ENCODE results near the gene RHD.

DNA sequence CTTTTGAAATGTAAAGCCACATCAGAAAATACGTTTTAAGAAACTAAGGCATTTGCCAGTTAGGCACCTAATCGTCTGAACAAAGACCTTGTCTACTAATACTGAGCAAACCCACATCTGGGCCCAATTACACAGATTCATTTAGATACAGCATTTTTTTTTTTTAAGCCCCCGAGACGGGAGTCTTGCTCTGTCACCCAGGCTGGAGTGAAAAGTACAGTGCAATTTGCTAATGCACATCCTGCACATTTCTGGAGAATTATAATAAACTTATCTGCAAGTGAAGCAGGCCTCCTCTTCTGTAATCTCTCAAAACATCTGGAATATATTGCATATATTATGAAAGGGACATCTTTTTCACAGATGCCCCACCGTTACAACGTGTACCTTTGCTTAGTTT is 28.4 kb upstream of the RHD start:
- TF ChIP-seq, protein P1, sequence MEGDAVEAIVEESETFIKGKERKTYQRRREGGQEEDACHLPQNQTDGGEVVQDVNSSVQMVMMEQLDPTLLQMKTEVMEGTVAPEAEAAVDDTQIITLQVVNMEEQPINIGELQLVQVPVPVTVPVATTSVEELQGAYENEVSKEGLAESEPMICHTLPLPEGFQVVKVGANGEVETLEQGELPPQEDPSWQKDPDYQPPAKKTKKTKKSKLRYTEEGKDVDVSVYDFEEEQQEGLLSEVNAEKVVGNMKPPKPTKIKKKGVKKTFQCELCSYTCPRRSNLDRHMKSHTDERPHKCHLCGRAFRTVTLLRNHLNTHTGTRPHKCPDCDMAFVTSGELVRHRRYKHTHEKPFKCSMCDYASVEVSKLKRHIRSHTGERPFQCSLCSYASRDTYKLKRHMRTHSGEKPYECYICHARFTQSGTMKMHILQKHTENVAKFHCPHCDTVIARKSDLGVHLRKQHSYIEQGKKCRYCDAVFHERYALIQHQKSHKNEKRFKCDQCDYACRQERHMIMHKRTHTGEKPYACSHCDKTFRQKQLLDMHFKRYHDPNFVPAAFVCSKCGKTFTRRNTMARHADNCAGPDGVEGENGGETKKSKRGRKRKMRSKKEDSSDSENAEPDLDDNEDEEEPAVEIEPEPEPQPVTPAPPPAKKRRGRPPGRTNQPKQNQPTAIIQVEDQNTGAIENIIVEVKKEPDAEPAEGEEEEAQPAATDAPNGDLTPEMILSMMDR (IDR thresholded peaks at IDR 0.05) = no peak
- no peak for TF ChIP-seq YY1 (IDR thresholded peaks at IDR 0.05; ENCODE audit: low read depth)
- no peak for TF ChIP-seq NFIC (IDR thresholded peaks at IDR 0.05; ENCODE audit: borderline replicate concordance)
- TF ChIP-seq RAD21 (IDR thresholded peaks at IDR 0.05; ENCODE audit: low read length) = peak; percentile 5; the same call in 1 of the 2 replicates
- TF ChIP-seq TEAD4 (IDR thresholded peaks at IDR 0.05; ENCODE audit: borderline replicate concordance, insufficient read depth) = no peak
- no peak for TF ChIP-seq RFX5 (IDR thresholded peaks at IDR 0.05; ENCODE audit: low read length)
- TF ChIP-seq TAF1 (IDR thresholded peaks at IDR 0.05; ENCODE audit: borderline replicate concordance, low read depth, low read length) = no peak
- peak; percentile 95 for TF ChIP-seq RCOR1 (IDR thresholded peaks at IDR 0.05; ENCODE audit: low read length)
- TF ChIP-seq, protein P2, sequence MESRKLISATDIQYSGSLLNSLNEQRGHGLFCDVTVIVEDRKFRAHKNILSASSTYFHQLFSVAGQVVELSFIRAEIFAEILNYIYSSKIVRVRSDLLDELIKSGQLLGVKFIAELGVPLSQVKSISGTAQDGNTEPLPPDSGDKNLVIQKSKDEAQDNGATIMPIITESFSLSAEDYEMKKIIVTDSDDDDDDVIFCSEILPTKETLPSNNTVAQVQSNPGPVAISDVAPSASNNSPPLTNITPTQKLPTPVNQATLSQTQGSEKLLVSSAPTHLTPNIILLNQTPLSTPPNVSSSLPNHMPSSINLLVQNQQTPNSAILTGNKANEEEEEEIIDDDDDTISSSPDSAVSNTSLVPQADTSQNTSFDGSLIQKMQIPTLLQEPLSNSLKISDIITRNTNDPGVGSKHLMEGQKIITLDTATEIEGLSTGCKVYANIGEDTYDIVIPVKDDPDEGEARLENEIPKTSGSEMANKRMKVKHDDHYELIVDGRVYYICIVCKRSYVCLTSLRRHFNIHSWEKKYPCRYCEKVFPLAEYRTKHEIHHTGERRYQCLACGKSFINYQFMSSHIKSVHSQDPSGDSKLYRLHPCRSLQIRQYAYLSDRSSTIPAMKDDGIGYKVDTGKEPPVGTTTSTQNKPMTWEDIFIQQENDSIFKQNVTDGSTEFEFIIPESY (IDR thresholded peaks at IDR 0.05; ENCODE audit: borderline replicate concordance, low read depth) = no peak
- no peak for TF ChIP-seq NRF1 (IDR thresholded peaks at IDR 0.05; ENCODE audit: low read depth, low read length)
- TF ChIP-seq EP300 (IDR thresholded peaks at IDR 0.05; ENCODE audit: borderline replicate concordance in 1 of 2, low read depth in 1 of 2, low read length in 1 of 2) = peak in 1 of 2 experiments; percentile 93; a peak in 2 of 4 replicates

All from SK-N-SH (cell line).